GM19099 (cell line): ENCODE results near the gene SUSD6.

Source experiments
- POLR2A ChIP-seq: IDR thresholded peaks from 3 replicates; pipeline ENCODE4 v1.6.1; 2011; ENCODE audit warnings: low read depth; ENCODE audit not compliant: insufficient read length; ENCODE audit errors: extremely low read depth

The SUSD6 gene

GRCh38 chr14:69703047-69704039, 91.9 kb downstream of the SUSD6 start:
- TF ChIP-seq POLR2A, result no peak

DNA sequence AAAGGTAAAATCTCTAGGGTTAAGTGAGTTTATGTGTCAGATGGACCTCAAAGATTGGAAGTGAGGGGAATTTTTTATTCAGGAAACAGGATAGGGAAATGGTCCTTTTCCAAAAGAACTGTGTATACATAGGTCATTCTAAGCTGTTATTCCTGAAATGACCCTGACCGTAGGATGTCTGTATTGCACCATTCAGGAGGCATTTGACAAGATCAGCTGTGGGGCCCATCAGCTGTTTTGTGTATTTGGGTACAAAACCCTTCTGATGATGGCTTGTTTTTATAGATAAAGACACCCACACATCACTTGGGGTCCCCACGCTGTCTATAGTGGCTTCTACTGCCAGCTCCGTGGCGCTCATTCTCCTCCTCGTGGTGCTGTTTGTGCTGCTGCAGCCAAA, 92.9 kb downstream of the SUSD6 start:
- TF ChIP-seq POLR2A, result no peak

GRCh38 chr14:69705706-69706105, 94.3 kb downstream of the SUSD6 start:
- no peak for TF ChIP-seq POLR2A

GRCh38 chr14:69708049-69708448, 96.7 kb downstream of the SUSD6 start:
- no peak for TF ChIP-seq POLR2A

- no peak for TF ChIP-seq POLR2A
These were observed 97.5 kb downstream of the SUSD6 start for GRCh38 chr14:69708586-69709560.

DNA sequence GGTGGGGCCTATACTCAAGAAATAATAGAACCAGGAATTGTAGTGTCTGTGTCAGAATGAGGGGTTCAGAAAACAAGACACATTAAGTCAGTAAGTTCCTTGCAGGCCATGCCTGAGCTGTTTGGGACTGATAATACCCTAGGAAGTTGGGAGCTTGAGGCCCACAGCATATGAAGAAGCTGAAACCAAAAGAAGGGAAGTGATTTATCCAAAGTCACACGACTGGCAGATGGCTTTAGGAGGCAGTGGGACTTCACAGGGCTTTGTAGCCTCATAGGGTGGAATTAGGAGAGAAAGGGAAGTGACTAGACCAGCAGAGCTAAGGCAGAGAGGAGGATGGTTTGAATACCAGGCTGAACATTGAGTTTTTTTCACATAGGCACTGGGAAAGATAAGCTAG, 99.0 kb downstream of the SUSD6 start:
- TF ChIP-seq POLR2A, result no peak

DNA sequence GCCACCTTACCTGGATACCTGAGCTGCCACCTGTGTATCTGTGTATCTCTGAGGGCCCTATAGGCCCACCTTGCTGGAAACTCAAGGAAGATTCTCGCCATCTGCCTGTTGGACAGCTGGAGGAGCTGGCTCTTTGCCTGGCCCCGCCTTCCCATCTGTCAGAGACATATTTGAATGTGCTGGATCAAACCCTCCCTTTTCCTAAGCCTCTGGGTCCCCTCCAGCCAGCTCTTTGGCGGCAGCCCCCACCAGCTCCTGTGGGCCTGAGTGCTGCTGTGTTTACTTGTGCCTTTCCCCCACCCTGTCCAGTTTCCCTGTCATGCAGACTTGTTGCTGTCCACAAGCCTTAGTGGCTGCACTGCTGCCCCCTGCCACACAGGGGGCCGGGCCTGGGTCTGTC, 99.7 kb downstream of the SUSD6 start:
- no peak for TF ChIP-seq POLR2A

DNA sequence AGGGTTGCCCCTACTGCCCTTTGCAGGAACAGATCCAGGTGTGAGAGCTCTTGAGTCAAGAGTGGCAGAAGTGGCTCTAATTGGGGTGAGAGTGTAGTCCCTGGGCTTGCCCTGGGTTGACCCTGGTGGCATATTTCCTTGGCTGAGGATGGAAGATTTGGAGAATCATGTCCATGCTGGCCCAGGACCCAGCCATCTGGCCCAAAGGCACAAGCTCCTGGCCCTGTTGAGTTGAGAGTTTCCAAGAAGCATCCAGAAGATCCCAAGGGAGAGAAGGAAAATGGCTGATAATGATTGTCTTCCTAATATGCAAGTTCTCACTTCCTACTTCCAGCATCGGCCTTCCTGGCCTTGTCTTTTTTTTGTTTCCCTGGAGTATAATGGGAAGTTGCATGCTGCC, 100.1 kb downstream of the SUSD6 start:
- TF ChIP-seq POLR2A, result no peak

GRCh38 chr14:69711881-69712560, 100.6 kb downstream of the SUSD6 start:
- no peak for TF ChIP-seq POLR2A

- TF ChIP-seq POLR2A, result no peak
These were observed 101.2 kb downstream of the SUSD6 start for GRCh38 chr14:69712599-69713088.

DNA sequence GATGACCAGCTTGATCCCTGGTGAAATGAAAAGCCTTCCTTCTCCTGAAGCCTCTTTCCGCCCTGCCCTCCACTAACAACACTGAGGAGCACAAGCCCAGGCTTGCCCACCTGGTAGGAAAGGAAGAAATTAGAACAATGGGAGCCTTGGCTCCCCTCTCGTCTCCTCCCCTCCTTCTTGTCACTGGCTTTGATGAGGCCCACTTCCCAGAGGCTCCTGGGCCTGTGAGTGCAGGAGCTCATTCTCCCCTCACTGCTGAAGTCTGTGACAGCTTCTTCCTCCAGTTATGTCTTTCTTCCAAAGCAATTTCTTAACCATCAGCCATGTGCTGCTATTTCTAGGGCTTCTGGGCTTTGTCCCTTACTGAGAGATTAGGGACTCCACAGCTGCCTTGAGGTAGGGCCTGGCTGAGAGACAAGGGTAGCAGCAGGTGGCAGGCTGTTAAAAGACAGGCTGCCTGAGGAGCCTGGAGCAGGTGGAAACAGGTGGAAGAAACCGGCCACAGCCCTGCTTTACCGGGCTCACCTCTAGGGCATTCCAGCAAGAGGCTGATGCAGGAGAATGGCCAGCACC, 101.9 kb downstream of the SUSD6 start:
- TF ChIP-seq POLR2A, result no peak

- no peak for TF ChIP-seq POLR2A
These were observed 102.7 kb downstream of the SUSD6 start for GRCh38 chr14:69713993-69714679.

- no peak for TF ChIP-seq POLR2A
These were observed 104.5 kb downstream of the SUSD6 start for GRCh38 chr14:69715725-69716477.

DNA sequence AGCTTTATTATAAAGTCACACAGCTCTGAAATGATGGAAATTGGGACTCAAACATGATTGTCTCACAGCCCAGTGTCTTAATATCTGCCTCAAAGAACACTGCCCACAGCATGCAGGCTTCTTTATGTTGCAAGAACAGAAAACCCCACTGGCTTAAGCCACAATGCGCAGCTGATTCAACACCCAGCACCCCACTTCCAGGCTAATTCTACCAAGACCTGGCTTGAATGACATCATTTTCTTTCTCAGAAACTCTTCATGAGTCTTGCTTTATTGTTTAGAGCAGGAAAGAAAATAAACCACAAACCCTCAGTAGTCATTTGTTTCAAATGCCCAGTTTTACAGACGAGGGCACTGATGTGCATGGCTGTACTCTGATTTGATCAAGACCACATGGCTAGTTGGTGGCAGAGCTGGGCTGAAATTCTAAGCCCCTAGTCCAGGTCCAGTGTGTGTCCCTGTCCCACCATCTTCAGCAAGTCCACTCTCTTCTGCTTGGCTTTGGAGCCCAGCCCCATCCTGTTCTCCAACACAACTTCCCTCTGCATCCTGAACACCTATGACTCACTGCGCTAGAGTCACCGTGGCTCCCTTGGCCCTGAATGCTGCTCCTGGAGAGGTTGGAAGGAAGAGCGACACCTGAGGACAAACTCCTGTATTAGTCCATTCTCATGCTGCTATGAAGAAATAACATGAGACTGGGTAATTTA, 105.2 kb downstream of the SUSD6 start:
- TF ChIP-seq POLR2A, result no peak
